GM21528 (cell line): ENCODE data around the gene MAP2K3.

Experiments used
- ATAC-seq: cut with Tn5 transposase; IDR thresholded peaks from one replicate; pipeline ENCODE4 v1.9.1; 2021; ENCODE audit warnings: mild to moderate bottlenecking, moderate library complexity; ENCODE audit not compliant: unreplicated experiment, low FRiP score

MAP2K3 gene

DNA sequence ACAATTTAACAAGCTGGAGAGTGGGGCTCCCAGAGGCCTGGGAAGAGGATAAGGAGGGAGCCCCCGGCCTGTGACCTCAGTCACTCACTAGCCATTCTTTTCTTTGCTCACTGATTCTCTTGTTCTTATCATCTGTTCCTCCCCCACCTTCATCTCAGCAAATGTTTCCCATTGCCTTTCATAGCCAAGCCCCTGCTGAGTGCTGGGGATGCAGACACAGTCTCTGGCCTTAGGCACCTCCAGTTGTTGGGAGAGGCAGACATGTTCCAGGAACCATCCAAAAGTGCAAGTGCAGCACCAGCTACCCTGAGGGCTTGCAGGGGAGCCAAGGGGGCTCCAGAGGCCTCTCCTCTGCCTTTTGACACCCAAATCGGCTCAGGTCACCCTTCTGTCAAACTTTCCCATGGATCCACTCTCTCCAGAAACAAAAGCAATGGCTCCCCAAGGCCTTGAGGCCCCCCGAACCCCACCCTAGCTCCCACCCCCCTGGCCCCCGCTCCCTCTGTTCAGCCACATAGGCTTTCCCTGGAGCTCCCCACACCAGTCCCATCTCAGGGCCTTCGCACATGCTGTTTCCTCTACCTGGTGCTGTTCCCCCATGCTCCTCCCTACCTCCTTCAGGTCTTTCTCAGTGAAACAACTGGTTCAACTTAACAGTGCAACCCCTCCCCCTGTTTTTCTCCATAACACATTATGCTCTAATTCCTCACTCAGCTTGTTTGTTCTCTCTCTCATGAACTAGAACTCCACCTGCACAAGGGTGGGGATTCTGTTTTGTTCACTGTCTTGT is 76.7 kb downstream of the MAP2K3 start:
- no peak for ATAC-seq

DNA sequence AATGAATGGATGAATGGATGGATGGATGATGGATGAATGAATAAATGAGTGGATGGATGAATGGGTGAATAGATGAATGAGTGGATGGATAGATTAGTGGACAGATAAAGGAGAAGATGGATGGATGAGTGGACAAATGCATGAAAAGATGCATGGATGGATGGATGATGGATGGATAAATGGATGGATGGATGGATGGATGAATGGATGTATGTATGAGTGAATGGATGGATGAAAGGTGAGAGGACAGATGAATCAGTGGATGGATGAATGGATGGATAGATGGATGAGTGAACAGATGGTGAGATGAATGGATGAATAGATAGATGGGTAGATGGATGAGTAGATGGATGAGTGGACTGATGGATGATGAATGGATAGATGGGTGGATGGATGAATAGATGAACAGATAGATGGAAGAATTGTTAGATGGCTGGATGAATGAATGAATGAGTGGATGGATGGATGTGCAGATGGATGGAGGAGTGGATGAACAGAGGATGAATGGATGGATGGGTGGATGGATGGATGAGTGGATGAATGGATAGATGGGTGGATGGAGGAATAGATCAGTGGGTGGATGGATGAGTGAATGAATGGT is 77.9 kb downstream of the MAP2K3 start:
- no peak for ATAC-seq

DNA sequence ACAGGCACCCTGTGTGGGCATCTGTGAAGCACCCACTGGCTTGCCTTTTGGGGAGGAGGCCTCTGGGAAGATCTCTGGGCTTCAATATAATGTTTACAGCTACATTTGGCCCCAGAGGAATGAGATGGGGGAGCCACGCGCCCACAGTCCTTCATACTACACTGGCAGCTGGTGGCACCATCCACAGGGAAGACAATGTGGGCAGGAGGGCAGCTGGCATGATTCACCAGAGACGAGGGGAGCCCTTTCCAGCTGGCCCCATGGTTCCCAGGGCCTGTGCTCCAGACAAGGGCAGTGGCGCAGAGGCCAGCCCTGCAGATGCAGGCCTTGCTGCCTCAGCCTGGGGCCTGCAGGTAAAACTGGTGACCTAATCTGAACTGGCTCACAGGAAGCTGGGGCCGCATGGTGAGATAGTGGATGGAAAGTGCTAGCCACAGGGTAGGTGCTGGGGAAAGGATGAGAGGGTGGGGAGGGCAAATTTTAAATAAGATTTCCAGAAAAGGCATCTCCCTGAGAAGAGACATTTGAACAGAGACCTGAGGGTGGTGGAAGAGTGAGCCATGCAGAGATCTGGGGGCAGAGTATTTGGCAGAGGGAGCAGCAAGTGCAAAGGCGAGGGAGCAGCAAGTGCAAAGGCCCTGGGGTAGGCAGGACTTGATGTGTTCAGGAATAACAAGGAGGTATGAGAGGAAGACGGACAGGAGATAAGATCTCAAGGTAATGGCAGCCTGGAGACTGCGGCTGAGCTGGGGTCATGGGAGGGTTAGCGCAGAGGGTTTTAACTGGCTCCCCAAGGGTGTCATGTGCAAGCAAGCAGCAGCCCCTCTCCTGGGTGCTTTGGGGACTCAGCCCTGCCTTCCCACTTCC is 79.5 kb downstream of the MAP2K3 start:
- no peak for ATAC-seq
